HG03575 (cell line): Measurements from ENCODE around the gene SMIM9.
"Not testable (repeated sequence)": the region's sequence is repeated elsewhere in the genome, so short reads cannot be mapped to it uniquely, and the experiment has no call there.

Source experiments
- ATAC-seq: cut with Tn5 transposase; IDR thresholded peaks from one replicate; pipeline ENCODE4 v1.9.1; 2021; ENCODE audit not compliant: unreplicated experiment, insufficient number of reproducible peaks, low FRiP score; ENCODE audit errors: extremely low read depth

Gene SMIM9

GRCh38 chrX:154834562-154834961, at the start of gene SMIM9:
SMIM9 (minus strand) TSS chrX:154834662; CDS start chrX:154830856, 3,806 bp downstream.
- ATAC-seq: no peak

GRCh38 chrX:154884069-154884468, 49.6 kb upstream of the SMIM9 start:
- not testable (repeated sequence) for ATAC-seq

- ATAC-seq: no peak
Measured at GRCh38 chrX:154873329-154873728, 38.9 kb upstream of the SMIM9 start.

- ATAC-seq: not testable (repeated sequence)
Measured at GRCh38 chrX:154868522-154868921, 34.1 kb upstream of the SMIM9 start.

GRCh38 chrX:154855256-154855655, 20.8 kb upstream of the SMIM9 start:
- ATAC-seq: no peak

- ATAC-seq: no peak
Measured at GRCh38 chrX:154850957-154851611, 16.6 kb upstream of the SMIM9 start.

- ATAC-seq: no peak
Measured at GRCh38 chrX:154840856-154841255, 6.4 kb upstream of the SMIM9 start.

- ATAC-seq: no peak
Measured at GRCh38 chrX:154836163-154836562, 1.7 kb upstream of the SMIM9 start.

GRCh38 chrX:154833746-154834274, 652 bp downstream of the SMIM9 start:
- ATAC-seq: no peak

- ATAC-seq: no peak
Measured at GRCh38 chrX:154829926-154830442, 4.5 kb downstream of the SMIM9 start.

- ATAC-seq: no peak
Measured at GRCh38 chrX:154829134-154829533, 5.3 kb downstream of the SMIM9 start.

GRCh38 chrX:154828016-154828408, 6.5 kb downstream of the SMIM9 start:
- ATAC-seq: no peak

GRCh38 chrX:154827194-154828015, 7.1 kb downstream of the SMIM9 start:
- peak; percentile 55 for ATAC-seq

- not testable (repeated sequence) for ATAC-seq
Measured at GRCh38 chrX:154825586-154825985, 8.9 kb downstream of the SMIM9 start.

GRCh38 chrX:154824638-154825037, 9.8 kb downstream of the SMIM9 start:
- ATAC-seq: no peak

GRCh38 chrX:154822029-154822428, 12.4 kb downstream of the SMIM9 start:
- no peak for ATAC-seq

- ATAC-seq: no peak
Measured at GRCh38 chrX:154821523-154821922, 12.9 kb downstream of the SMIM9 start.

- ATAC-seq: no peak
Measured at GRCh38 chrX:154819771-154820341, 14.6 kb downstream of the SMIM9 start.

- ATAC-seq: no peak
Measured at GRCh38 chrX:154818916-154819770, 15.3 kb downstream of the SMIM9 start.
